ENCODE results near the gene CNN1. TPM values are rescaled to one million over a fixed set of nuclear protein-coding genes. Genes with fewer than 3 reads are reported as not detected.

CNN1 gene
- total and polyA plus RNA-seq, 9 of the 15 experiments (the other 6 are each of a cell fraction or from before 2014, with no cell fraction given) = 0.23 to 10.6 (median 5.2) TPM

DNA sequence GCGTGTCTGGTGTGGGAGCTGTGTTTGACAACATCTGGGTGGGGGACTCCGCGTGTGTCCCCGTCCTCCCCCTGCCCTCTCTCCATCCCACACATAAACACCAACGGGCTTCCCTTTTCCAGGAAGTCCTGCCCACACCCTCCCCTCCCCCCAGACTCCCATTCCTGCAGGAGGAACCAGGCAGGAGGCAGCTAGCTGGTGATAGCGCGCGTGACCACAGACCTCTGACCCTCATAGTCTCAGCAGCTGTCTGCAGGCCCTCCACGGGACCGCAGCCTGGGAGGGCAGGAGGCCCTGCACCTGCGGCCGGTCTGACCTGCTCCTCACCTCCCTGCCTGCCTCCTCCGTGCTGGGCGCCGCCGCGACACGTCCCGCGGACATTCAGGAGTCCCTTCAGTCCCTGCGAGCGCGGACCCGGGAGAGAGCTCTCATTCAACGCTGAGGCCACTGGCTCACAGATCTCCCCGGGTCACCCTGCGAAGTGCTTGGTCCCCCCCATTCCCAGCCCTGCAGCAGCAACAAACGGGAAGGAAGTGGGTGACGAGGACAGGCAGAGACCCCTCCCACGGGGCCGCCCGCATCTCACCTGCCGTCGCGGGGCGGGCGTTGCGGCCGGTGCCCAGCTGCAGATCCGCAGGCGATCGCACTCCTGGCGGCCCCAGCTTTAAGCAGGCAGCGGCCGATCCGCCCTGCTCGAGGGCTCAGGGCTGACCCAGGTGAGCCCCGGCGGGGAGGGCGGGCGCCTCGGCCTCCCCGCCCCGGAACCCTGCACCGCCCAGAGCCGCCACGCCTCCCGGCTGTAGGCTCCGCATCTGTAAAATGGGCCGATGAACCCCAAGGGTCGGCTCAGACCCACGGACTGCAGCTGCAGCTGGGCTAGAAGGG lies 39.8 kb downstream of the CNN1 start (continued):
- TF ChIP-seq SREBF2 (CRISPR knock-in tag; IDR thresholded peaks at IDR 0.05) (no peak), ZBTB7A (IDR thresholded peaks at IDR 0.05; ENCODE audit: borderline replicate concordance, control insufficient read depth, low read depth, low read length) (peak; percentile 36; the same call in 1 of the 2 replicates), MTA3 (IDR thresholded peaks at IDR 0.05; ENCODE audit: borderline replicate concordance) (peak; percentile 52; the same call in 1 of the 2 replicates), CBX1 (IDR thresholded peaks at IDR 0.05; ENCODE audit: low read depth) (peak; percentile 81; the same call in 1 of the 2 replicates), KAT7 (CRISPR knock-in tag; IDR thresholded peaks at IDR 0.05; ENCODE audit: borderline replicate concordance) (peak; percentile 50; the same call in 1 of the 2 replicates), EP300 (IDR thresholded peaks at IDR 0.05; ENCODE audit: low read length) (peak; percentile 83), POLR3G (IDR thresholded peaks at IDR 0.05; ENCODE audit: extremely low read depth, insufficient read length, insufficient replicate concordance) (no peak), NRF1 (conservative IDR thresholded peaks at IDR 0.05 in 1 of 2, IDR thresholded peaks at IDR 0.05 in 1 of 2) (0 out of 4 replicates have a peak, but pooled peaks of 1 of the 2 experiments have one; percentile 20), ZBED1 (IDR thresholded peaks at IDR 0.05) (0 out of 2 replicates have a peak, but pooled peaks have one; percentile 52), SPI1 (IDR thresholded peaks at IDR 0.05; ENCODE audit: borderline replicate concordance, low read depth, low read length) (peak; percentile 71; the same call in 1 of the 2 replicates), HDAC8 (tag; IDR thresholded peaks at IDR 0.05) (no peak), HDAC2 (IDR thresholded peaks at IDR 0.05) (0 out of 2 replicates have a peak, but pooled peaks have one; percentile 17), ELK1 (CRISPR knock-in tag; IDR thresholded peaks at IDR 0.05) (no peak)
- TF ChIP-seq, protein P1, sequence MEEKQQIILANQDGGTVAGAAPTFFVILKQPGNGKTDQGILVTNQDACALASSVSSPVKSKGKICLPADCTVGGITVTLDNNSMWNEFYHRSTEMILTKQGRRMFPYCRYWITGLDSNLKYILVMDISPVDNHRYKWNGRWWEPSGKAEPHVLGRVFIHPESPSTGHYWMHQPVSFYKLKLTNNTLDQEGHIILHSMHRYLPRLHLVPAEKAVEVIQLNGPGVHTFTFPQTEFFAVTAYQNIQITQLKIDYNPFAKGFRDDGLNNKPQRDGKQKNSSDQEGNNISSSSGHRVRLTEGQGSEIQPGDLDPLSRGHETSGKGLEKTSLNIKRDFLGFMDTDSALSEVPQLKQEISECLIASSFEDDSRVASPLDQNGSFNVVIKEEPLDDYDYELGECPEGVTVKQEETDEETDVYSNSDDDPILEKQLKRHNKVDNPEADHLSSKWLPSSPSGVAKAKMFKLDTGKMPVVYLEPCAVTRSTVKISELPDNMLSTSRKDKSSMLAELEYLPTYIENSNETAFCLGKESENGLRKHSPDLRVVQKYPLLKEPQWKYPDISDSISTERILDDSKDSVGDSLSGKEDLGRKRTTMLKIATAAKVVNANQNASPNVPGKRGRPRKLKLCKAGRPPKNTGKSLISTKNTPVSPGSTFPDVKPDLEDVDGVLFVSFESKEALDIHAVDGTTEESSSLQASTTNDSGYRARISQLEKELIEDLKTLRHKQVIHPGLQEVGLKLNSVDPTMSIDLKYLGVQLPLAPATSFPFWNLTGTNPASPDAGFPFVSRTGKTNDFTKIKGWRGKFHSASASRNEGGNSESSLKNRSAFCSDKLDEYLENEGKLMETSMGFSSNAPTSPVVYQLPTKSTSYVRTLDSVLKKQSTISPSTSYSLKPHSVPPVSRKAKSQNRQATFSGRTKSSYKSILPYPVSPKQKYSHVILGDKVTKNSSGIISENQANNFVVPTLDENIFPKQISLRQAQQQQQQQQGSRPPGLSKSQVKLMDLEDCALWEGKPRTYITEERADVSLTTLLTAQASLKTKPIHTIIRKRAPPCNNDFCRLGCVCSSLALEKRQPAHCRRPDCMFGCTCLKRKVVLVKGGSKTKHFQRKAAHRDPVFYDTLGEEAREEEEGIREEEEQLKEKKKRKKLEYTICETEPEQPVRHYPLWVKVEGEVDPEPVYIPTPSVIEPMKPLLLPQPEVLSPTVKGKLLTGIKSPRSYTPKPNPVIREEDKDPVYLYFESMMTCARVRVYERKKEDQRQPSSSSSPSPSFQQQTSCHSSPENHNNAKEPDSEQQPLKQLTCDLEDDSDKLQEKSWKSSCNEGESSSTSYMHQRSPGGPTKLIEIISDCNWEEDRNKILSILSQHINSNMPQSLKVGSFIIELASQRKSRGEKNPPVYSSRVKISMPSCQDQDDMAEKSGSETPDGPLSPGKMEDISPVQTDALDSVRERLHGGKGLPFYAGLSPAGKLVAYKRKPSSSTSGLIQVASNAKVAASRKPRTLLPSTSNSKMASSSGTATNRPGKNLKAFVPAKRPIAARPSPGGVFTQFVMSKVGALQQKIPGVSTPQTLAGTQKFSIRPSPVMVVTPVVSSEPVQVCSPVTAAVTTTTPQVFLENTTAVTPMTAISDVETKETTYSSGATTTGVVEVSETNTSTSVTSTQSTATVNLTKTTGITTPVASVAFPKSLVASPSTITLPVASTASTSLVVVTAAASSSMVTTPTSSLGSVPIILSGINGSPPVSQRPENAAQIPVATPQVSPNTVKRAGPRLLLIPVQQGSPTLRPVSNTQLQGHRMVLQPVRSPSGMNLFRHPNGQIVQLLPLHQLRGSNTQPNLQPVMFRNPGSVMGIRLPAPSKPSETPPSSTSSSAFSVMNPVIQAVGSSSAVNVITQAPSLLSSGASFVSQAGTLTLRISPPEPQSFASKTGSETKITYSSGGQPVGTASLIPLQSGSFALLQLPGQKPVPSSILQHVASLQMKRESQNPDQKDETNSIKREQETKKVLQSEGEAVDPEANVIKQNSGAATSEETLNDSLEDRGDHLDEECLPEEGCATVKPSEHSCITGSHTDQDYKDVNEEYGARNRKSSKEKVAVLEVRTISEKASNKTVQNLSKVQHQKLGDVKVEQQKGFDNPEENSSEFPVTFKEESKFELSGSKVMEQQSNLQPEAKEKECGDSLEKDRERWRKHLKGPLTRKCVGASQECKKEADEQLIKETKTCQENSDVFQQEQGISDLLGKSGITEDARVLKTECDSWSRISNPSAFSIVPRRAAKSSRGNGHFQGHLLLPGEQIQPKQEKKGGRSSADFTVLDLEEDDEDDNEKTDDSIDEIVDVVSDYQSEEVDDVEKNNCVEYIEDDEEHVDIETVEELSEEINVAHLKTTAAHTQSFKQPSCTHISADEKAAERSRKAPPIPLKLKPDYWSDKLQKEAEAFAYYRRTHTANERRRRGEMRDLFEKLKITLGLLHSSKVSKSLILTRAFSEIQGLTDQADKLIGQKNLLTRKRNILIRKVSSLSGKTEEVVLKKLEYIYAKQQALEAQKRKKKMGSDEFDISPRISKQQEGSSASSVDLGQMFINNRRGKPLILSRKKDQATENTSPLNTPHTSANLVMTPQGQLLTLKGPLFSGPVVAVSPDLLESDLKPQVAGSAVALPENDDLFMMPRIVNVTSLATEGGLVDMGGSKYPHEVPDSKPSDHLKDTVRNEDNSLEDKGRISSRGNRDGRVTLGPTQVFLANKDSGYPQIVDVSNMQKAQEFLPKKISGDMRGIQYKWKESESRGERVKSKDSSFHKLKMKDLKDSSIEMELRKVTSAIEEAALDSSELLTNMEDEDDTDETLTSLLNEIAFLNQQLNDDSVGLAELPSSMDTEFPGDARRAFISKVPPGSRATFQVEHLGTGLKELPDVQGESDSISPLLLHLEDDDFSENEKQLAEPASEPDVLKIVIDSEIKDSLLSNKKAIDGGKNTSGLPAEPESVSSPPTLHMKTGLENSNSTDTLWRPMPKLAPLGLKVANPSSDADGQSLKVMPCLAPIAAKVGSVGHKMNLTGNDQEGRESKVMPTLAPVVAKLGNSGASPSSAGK (IDR thresholded peaks at IDR 0.05) = 0 out of 2 replicates have a peak, but pooled peaks have one; percentile 31
